Kidney (tissue), 14 donors: Measurements from ENCODE around the gene DNMT3B. TPM values are rescaled to one million over a fixed set of nuclear protein-coding genes. Genes with fewer than 3 reads are reported as not detected.

ENCODE experiments used
- DNase-seq, 5 donors: peaks; one replicate each; pipeline ENCODE4 v3.0.0-alpha.2; 2013 to 2020
- FAIRE-seq: peaks from 2 replicates; lab custom pipeline; 2012; peaks lifted over from hg19 to GRCh38; lab: Jason Lieb, UNC
- H3K27ac ChIP-seq, 2 donors: one replicate each; pipeline ENCODE4 v1.7.0; 2013; ENCODE audit warnings: low read depth in 2 of 2, low read length in 2 of 2, inconsistent platforms in 1 of 2
- H3K27me3 ChIP-seq: one replicate; pipeline ENCODE4 v1.7.1; 2013; ENCODE audit warnings: low read length, inconsistent platforms; ENCODE audit not compliant: control insufficient read depth, insufficient read depth
- H3K36me3 ChIP-seq, 3 donors: one replicate each; pipeline versions ENCODE4 v1.7.0 to v1.7.1; 2013; ENCODE audit warnings: low read length in 3 of 3, control low read depth in 1 of 3, inconsistent platforms in 1 of 3; ENCODE audit not compliant: insufficient read depth in 3 of 3, control insufficient read depth in 2 of 3
- H3K4me1 ChIP-seq, 3 donors: one replicate each; pipeline versions ENCODE4 v1.7.0 to v1.7.1; 2013; ENCODE audit warnings: low read length in 3 of 3, inconsistent platforms in 1 of 3, low read depth in 1 of 3; ENCODE audit not compliant: control insufficient read depth in 2 of 3, insufficient read depth in 2 of 3
- H3K4me3 ChIP-seq, 3 donors: one replicate each; pipeline versions ENCODE4 v1.7.0 to v1.8.1; 2013; ENCODE audit warnings: low read length in 3 of 3, control low read depth in 1 of 3, inconsistent platforms in 1 of 3
- H3K9ac ChIP-seq, 3 donors: one replicate each; pipeline versions ENCODE4 v1.7.0 to v1.7.1; 2013; ENCODE audit warnings: low read length in 3 of 3, control low read depth in 1 of 3, inconsistent platforms in 1 of 3
- H3K9me3 ChIP-seq, 3 donors: one replicate each; pipeline versions ENCODE4 v1.7.0 to v1.7.1; 2013; ENCODE audit warnings: low read length in 3 of 3, control low read depth in 1 of 3, inconsistent platforms in 1 of 3; ENCODE audit not compliant: control insufficient read depth in 2 of 3, insufficient read depth in 1 of 3
- intact Hi-C: fragments of 100-400 bp; cut with DNase I; formaldehyde crosslinking; loops from one replicate; pipeline ENCODE4 v1.11.1; 2022
- polyA plus RNA-seq: library from polyadenylated mRNA; stranded (reverse); fragments of 350-450 nt; fragmentation: Illumina TruSeq; extraction: RNeasy Lipid Tissue Mini Kit (QIAGEN cat#74804); gene quantifications from one replicate; pipeline ENCODE4 v1.2.3, GENCODE V29; 2014; ENCODE audit warnings: low read depth, low replicate concordance; ENCODE audit not compliant: insufficient read depth
- total RNA-seq: library from RNA; stranded (reverse); fragmentation: NEBNext Ultra II Directional; extraction: Animal tissue kit (Norgen Biotek cat#: 25700); gene quantifications from one replicate; pipeline ENCODE4 v1.2.1, GENCODE V29; 2021
- TF ChIP-seq, protein P1 (sequence below): IDR thresholded peaks from 3 replicates; pipeline ENCODE4 v1.5.1; 2012; ENCODE audit warnings: mild to moderate bottlenecking, moderate library complexity, borderline replicate concordance; ENCODE audit not compliant: insufficient read depth; ENCODE audit errors: extremely low read depth
- donor health status: control.
- donor health status: control.
- donor health status: control.
- donor health status: control.
- donor health status: control.
- donor health status: DM: yes; HTN: yes; CAD: no.
- donor health status: Normal renal cell carcinoma (clear cell type).

The DNMT3B gene
- total and polyA plus RNA-seq, 2 donors from 2014 or later, result 1.2 to 2.9 TPM

GRCh38 chr20:32841632-32842031 is 79.4 kb downstream of the DNMT3B start:
- H3K9me3 ChIP-seq, result no peaks in the 10 kb centered on the region
- FAIRE-seq, result no peak
- no peak overlapping the region for H3K9ac ChIP-seq
- no peak for DNase-seq
- H3K4me1 ChIP-seq, result no peaks in the 10 kb centered on the region
- TF ChIP-seq, protein P1, sequence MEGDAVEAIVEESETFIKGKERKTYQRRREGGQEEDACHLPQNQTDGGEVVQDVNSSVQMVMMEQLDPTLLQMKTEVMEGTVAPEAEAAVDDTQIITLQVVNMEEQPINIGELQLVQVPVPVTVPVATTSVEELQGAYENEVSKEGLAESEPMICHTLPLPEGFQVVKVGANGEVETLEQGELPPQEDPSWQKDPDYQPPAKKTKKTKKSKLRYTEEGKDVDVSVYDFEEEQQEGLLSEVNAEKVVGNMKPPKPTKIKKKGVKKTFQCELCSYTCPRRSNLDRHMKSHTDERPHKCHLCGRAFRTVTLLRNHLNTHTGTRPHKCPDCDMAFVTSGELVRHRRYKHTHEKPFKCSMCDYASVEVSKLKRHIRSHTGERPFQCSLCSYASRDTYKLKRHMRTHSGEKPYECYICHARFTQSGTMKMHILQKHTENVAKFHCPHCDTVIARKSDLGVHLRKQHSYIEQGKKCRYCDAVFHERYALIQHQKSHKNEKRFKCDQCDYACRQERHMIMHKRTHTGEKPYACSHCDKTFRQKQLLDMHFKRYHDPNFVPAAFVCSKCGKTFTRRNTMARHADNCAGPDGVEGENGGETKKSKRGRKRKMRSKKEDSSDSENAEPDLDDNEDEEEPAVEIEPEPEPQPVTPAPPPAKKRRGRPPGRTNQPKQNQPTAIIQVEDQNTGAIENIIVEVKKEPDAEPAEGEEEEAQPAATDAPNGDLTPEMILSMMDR, result no peak
- no peak overlapping the region for H3K4me3 ChIP-seq
- intact Hi-C loops, result no loop called here
- no peak overlapping the region for H3K27ac ChIP-seq
- H3K27me3 ChIP-seq, result no peaks in the 10 kb centered on the region
- peaks cover 7 to 40% (median 32%) of the 10 kb centered on the region in 3 donors for H3K36me3 ChIP-seq

- intact Hi-C loops, result no loop called here
Measured at GRCh38 chr20:32842688-32843524, 80.7 kb downstream of the DNMT3B start.

DNA sequence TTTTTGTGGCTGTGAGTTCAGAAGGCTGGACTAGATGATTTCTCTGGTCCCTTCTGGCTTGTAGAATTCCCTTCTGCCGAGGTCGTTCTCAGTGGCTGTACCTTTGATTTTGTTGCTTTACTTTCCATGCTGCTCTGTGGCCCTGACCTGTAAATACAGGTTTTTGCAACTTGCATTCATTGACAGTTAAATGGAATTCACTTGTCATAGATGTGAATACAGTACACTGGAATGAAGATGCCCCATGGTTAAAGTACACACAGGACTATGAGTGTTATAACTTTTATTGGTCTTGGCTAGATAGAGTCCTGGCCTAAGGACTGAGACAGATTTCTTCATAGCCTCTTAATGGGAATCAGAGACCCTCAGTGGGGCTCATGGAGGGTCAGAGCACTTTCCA is 83.6 kb downstream of the DNMT3B start:
- FAIRE-seq (no peak), DNase-seq (no peak)
- Histone ChIP-seq H3K4me1 (no peaks in the 10 kb centered on the region), H3K27ac (no peak overlapping the region), H3K4me3 (no peak overlapping the region), H3K36me3 (peaks cover 8 to 29% (median 25%) of the 10 kb centered on the region in 3 donors), H3K9ac (no peak overlapping the region), H3K9me3 (no peaks in the 10 kb centered on the region), H3K27me3 (no peaks in the 10 kb centered on the region)
- intact Hi-C loops, result no loop called here
- TF ChIP-seq, protein P1, result no peak

More at GRCh38 chr20:32842688-32843524, 80.7 kb downstream of the DNMT3B start:
- no peaks in the 10 kb centered on the region for H3K9me3 ChIP-seq
- H3K36me3 ChIP-seq, result peaks cover 8 to 44% (median 36%) of the 10 kb centered on the region in 3 donors
- no peak overlapping the region for H3K9ac ChIP-seq
- FAIRE-seq (no peak), DNase-seq (no peak)
- H3K27ac ChIP-seq, result no peak overlapping the region
- H3K27me3 ChIP-seq, result no peaks in the 10 kb centered on the region
- TF ChIP-seq, protein P1, result no peak
- no peaks in the 10 kb centered on the region for H3K4me1 ChIP-seq
- H3K4me3 ChIP-seq, result no peak overlapping the region
